ENCODE measurements around the gene PPIL6. TPM values are rescaled to one million over a fixed set of nuclear protein-coding genes. Genes with fewer than 3 reads are reported as not detected.

Gene PPIL6
- total and polyA plus RNA-seq, 2 experiments from 2014 or later = 2.6 to 2.9 TPM

- no peak for DNase-seq (ENCODE audit: low spot score)
- no peak overlapping the region for H3K4me3 ChIP-seq
- H3K9me2 ChIP-seq (replicated peaks; ENCODE audit: insufficient read depth) = no peaks in the 10 kb centered on the region
- H3K27me3 ChIP-seq = no peaks in the 10 kb centered on the region
- no peak overlapping the region for H2AFZ ChIP-seq
- H3K9me3 ChIP-seq (ENCODE audit: low read depth) = no peaks in the 10 kb centered on the region
- TF ChIP-seq CTCF (IDR thresholded peaks at IDR 0.05; ENCODE audit: poor library complexity) (no peak), EZH2phosphoT487 (IDR thresholded peaks at IDR 0.05; ENCODE audit: low read depth, severe bottlenecking, unreplicated experiment) (no peak), EZH2 (IDR thresholded peaks at IDR 0.05; ENCODE audit: borderline replicate concordance) (no peak)
- H3K79me2 ChIP-seq = peaks cover 9% of the 10 kb centered on the region
- no peaks in the 10 kb centered on the region for H4K20me1 ChIP-seq (ENCODE audit: insufficient read depth, poor library complexity, severe bottlenecking)
- H3K27ac ChIP-seq = no peak overlapping the region
- WGBS (ENCODE audit: low lambda C conversion rate, missing lambda C conversion rate) = 96% methylated on average over 6 of the region's 6 CpGs
- peak overlapping the region; percentile 89 for H3K4me2 ChIP-seq
- no peaks in the 10 kb centered on the region for H3K36me3 ChIP-seq (replicated peaks; ENCODE audit: insufficient read depth, low read depth)
- peaks cover 8% of the 10 kb centered on the region for H3K4me1 ChIP-seq (ENCODE audit: insufficient read depth)
These were observed 2.0 kb upstream of the PPIL6 start for GRCh38 chr6:109442393-109442924.

GRCh38 chr6:109441069-109441816 is 815 bp upstream of the PPIL6 start:
- peak overlapping the region; percentile 96 for H2AFZ ChIP-seq
- peak overlapping the region; percentile 89 for H3K4me2 ChIP-seq
- peak overlapping the region; percentile 89 for H3K4me3 ChIP-seq
- no peaks in the 10 kb centered on the region for H3K27me3 ChIP-seq
- TF ChIP-seq CTCF (IDR thresholded peaks at IDR 0.05; ENCODE audit: poor library complexity) (peak; percentile 32), EZH2 (IDR thresholded peaks at IDR 0.05; ENCODE audit: borderline replicate concordance) (no peak)
- 4% methylated on average over 28 of the region's 31 CpGs for WGBS (ENCODE audit: low lambda C conversion rate, missing lambda C conversion rate)
- peak overlapping the region; percentile 94 for H3K27ac ChIP-seq
- H3K4me1 ChIP-seq (ENCODE audit: insufficient read depth) = peaks cover 8% of the 10 kb centered on the region
- peaks cover 9% of the 10 kb centered on the region for H3K79me2 ChIP-seq
- H4K20me1 ChIP-seq (ENCODE audit: insufficient read depth, poor library complexity, severe bottlenecking) = no peaks in the 10 kb centered on the region
- DNase-seq (ENCODE audit: low spot score) = peak; percentile 84
- H3K36me3 ChIP-seq (replicated peaks; ENCODE audit: insufficient read depth, low read depth) = no peaks in the 10 kb centered on the region
- H3K9me3 ChIP-seq (ENCODE audit: low read depth) = no peaks in the 10 kb centered on the region
- H3K9me2 ChIP-seq (replicated peaks; ENCODE audit: insufficient read depth) = no peaks in the 10 kb centered on the region

- no peaks in the 10 kb centered on the region for H4K20me1 ChIP-seq (ENCODE audit: insufficient read depth, poor library complexity, severe bottlenecking)
- no peaks in the 10 kb centered on the region for H3K9me3 ChIP-seq (ENCODE audit: low read depth)
- H2AFZ ChIP-seq = no peak overlapping the region
- H3K36me3 ChIP-seq (replicated peaks; ENCODE audit: insufficient read depth, low read depth) = no peaks in the 10 kb centered on the region
- H3K4me1 ChIP-seq (ENCODE audit: insufficient read depth) = no peaks in the 10 kb centered on the region
- no peaks in the 10 kb centered on the region for H3K27me3 ChIP-seq
- no peak for DNase-seq (ENCODE audit: low spot score)
- TF ChIP-seq CTCF (IDR thresholded peaks at IDR 0.05; ENCODE audit: poor library complexity) (no peak), EZH2phosphoT487 (IDR thresholded peaks at IDR 0.05; ENCODE audit: low read depth, severe bottlenecking, unreplicated experiment) (no peak), EZH2 (IDR thresholded peaks at IDR 0.05; ENCODE audit: borderline replicate concordance) (no peak)
- H3K4me3 ChIP-seq = no peak overlapping the region
- no peak overlapping the region for H3K27ac ChIP-seq
- H3K79me2 ChIP-seq = no peaks in the 10 kb centered on the region
- WGBS (ENCODE audit: low lambda C conversion rate, missing lambda C conversion rate) = 98% methylated on average over 5 of the region's 5 CpGs
- H3K9me2 ChIP-seq (replicated peaks; ENCODE audit: insufficient read depth) = no peaks in the 10 kb centered on the region
- no peak overlapping the region for H3K4me2 ChIP-seq
These were observed 4.4 kb downstream of the PPIL6 start for GRCh38 chr6:109436041-109436440.

Measured in hepatocyte (in vitro differentiated cells).